WI38 (cell line): ENCODE results near the gene VSTM2B.

Source experiments
- H3K4me3 ChIP-seq: 2 replicates; pipeline ENCODE4 v1.5.1; 2011; ENCODE audit warnings: low read depth, mild to moderate bottlenecking, control low read depth, low read length
- CTCF ChIP-seq: IDR thresholded peaks from 2 replicates; pipeline ENCODE4 v1.5.1; 2012; ENCODE audit warnings: low read depth, mild to moderate bottlenecking, control low read depth, low read length

VSTM2B gene

GRCh38 chr19:29538651-29539050, 12.9 kb downstream of the VSTM2B start:
- no peak for TF ChIP-seq CTCF
- H3K4me3 ChIP-seq = no peak overlapping the region

- no peak for TF ChIP-seq CTCF
- H3K4me3 ChIP-seq = no peak overlapping the region
Measured at GRCh38 chr19:29539131-29539530, 13.3 kb downstream of the VSTM2B start.

- TF ChIP-seq CTCF = no peak
- H3K4me3 ChIP-seq = no peak overlapping the region
Measured at GRCh38 chr19:29539670-29540069, 13.9 kb downstream of the VSTM2B start.

- no peak for TF ChIP-seq CTCF
Measured at GRCh38 chr19:29540114-29540513, 14.3 kb downstream of the VSTM2B start.

GRCh38 chr19:29541473-29542253, 15.9 kb downstream of the VSTM2B start:
- H3K4me3 ChIP-seq = no peak overlapping the region
- TF ChIP-seq CTCF = no peak

More at GRCh38 chr19:29540114-29540513, 14.3 kb downstream of the VSTM2B start:
- H3K4me3 ChIP-seq = no peak overlapping the region

GRCh38 chr19:29542327-29542726, 16.5 kb downstream of the VSTM2B start:
- no peak overlapping the region for H3K4me3 ChIP-seq
- TF ChIP-seq CTCF = no peak

DNA sequence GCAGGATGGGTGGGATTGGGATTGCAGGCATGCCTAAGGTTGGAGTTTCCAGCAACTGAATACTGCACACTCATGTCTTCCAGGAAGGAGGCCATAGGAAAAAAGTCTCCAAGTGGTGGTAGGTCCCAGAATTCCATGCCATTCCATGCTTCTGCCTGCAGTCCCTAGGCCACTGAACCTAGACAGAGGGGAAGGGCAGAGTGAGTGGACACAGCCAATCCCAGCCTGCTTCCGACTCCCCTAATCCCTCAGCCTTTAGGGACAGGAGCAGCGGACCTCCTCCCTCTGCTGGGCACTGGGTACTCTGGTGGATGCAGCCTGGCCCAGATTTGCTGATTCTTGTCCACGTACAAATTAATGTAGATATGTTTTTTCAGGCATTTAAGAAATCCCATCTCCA, 17.0 kb downstream of the VSTM2B start:
- no peak overlapping the region for H3K4me3 ChIP-seq
- TF ChIP-seq CTCF = no peak
